ENCODE measurements around the gene SMYD3.

SMYD3 gene

GRCh38 chr1:246037832-246038231 lies 469.2 kb downstream of the SMYD3 start (continued):
- TF ChIP-seq PRDM10 (tag by site-specific recombination; IDR thresholded peaks at IDR 0.05): no peak
- no peak for TF ChIP-seq GLIS2 (tag by site-specific recombination; IDR thresholded peaks at IDR 0.05)

- Histone ChIP-seq H3K4me3 (ENCODE audit: low read depth, low read length) (no peak overlapping the region), H3K27ac (ENCODE audit: extremely low read depth, low read depth, low read length) (no peak overlapping the region), H3K36me3 (ENCODE audit: control insufficient read depth in 2 of 2, insufficient read depth in 1 of 2, low read length in 2 of 2) (no peaks in the 10 kb centered on the region), H3K9me3 (ENCODE audit: control insufficient read depth, insufficient read depth, low read depth, low read length) (no peaks in the 10 kb centered on the region), H3K4me1 (ENCODE audit: control insufficient read depth, insufficient read depth, low read length) (no peaks in the 10 kb centered on the region)
- TF ChIP-seq IKZF3 (tag by site-specific recombination; IDR thresholded peaks at IDR 0.05): no peak
- no peak for TF ChIP-seq ZNF785 (tag by site-specific recombination; IDR thresholded peaks at IDR 0.05)
- TF ChIP-seq TRIM28 (IDR thresholded peaks at IDR 0.05; ENCODE audit: borderline replicate concordance, low read length): no peak
- no peak for TF ChIP-seq ZNF571 (tag by site-specific recombination; IDR thresholded peaks at IDR 0.05)
- no peak for TF ChIP-seq GLI4 (tag by site-specific recombination; IDR thresholded peaks at IDR 0.05)
- no peak for TF ChIP-seq ZEB2 (tag by site-specific recombination; IDR thresholded peaks at IDR 0.05)
- no peak for TF ChIP-seq ZNF292 (tag by site-specific recombination; IDR thresholded peaks at IDR 0.05; ENCODE audit: borderline replicate concordance, low read depth)
- TF ChIP-seq PRDM6 (tag by site-specific recombination; IDR thresholded peaks at IDR 0.05): no peak
- TF ChIP-seq ZBTB7A (tag by site-specific recombination; IDR thresholded peaks at IDR 0.05; ENCODE audit: low read depth): no peak
- TF ChIP-seq ZNF704 (tag by site-specific recombination; IDR thresholded peaks at IDR 0.05): no peak
- CTCF ChIA-PET: no interaction called here
- POLR2A ChIA-PET: no interaction called here
These were observed 470.9 kb downstream of the SMYD3 start for GRCh38 chr1:246036175-246036574.

- CTCF ChIA-PET: no interaction called here
- no peak overlapping the region for H3K4me3 ChIP-seq (ENCODE audit: low read depth, low read length)
- no peak overlapping the region for H3K27ac ChIP-seq (ENCODE audit: extremely low read depth, low read depth, low read length)
- H3K4me1 ChIP-seq (ENCODE audit: control insufficient read depth, insufficient read depth, low read length): no peaks in the 10 kb centered on the region
- no peak for TF ChIP-seq PATZ1 (tag by site-specific recombination; IDR thresholded peaks at IDR 0.05)
- TF ChIP-seq ZSCAN30 (tag by site-specific recombination; IDR thresholded peaks at IDR 0.05): no peak
- TF ChIP-seq ZNF148 (tag by site-specific recombination; IDR thresholded peaks at IDR 0.05; ENCODE audit: borderline replicate concordance): no peak
- TF ChIP-seq ZSCAN23 (tag by site-specific recombination; IDR thresholded peaks at IDR 0.05): no peak
- POLR2A ChIA-PET: no interaction called here
- H3K36me3 ChIP-seq (ENCODE audit: control insufficient read depth in 2 of 2, insufficient read depth in 1 of 2, low read length in 2 of 2): no peaks in the 10 kb centered on the region
- no peaks in the 10 kb centered on the region for H3K9me3 ChIP-seq (ENCODE audit: control insufficient read depth, insufficient read depth, low read depth, low read length)
These were observed 472.0 kb downstream of the SMYD3 start for GRCh38 chr1:246035060-246035541.
